Prostate gland (tissue), 2 donors: ENCODE measurements around the gene HERC6.

Experiments used
- CTCF ChIP-seq, 4 experiments: fragments of 200-600 bp in 2 of 4; fragments of 450-650 bp in 2 of 4; sonication (generic) in 2 of 4; IDR thresholded peaks; 1 replicate in 3 of 4; 2 replicates in 1 of 4; pipeline ENCODE4 v1.5.1; 2016 to 2019; ENCODE audit warnings: antibody characterized with exemption in 4 of 4, mild to moderate bottlenecking in 2 of 4, moderate library complexity in 2 of 4
- POLR2A ChIP-seq: fragments of 450-650 bp; IDR thresholded peaks from one replicate; pipeline ENCODE4 v1.6.1; 2016; ENCODE audit warnings: antibody characterized with exemption, mild to moderate bottlenecking
- POLR2AphosphoS5 ChIP-seq: sonication (generic); formaldehyde crosslinking; IDR thresholded peaks from one replicate; pipeline ENCODE4 v1.6.1; 2017; ENCODE audit warnings: antibody characterized with exemption

- TF ChIP-seq CTCF (IDR thresholded peaks at IDR 0.05): no peak
- no peak for TF ChIP-seq POLR2A
- TF ChIP-seq POLR2AphosphoS5: no peak
Measured at GRCh38 chr4:88446124-88446523, 67.5 kb downstream of the HERC6 start.
